Activated naive CD8-positive, alpha-beta T cell (primary cell): ENCODE measurements around the gene AP1M1.

ENCODE experiments used
- H3K27ac Mint-ChIP-seq: one replicate; pipeline ENCODE4 v1.8.0; 2021; ENCODE audit warnings: mixed read lengths
- H3K27me3 Mint-ChIP-seq: one replicate; pipeline ENCODE4 v1.8.0; 2021; ENCODE audit warnings: mixed read lengths
- H3K36me3 Mint-ChIP-seq: one replicate; pipeline ENCODE4 v1.8.0; 2021; ENCODE audit warnings: mixed read lengths
- H3K4me1 Mint-ChIP-seq: one replicate; pipeline ENCODE4 v1.8.0; 2021; ENCODE audit warnings: low read depth, mixed read lengths
- H3K4me3 Mint-ChIP-seq: one replicate; pipeline ENCODE4 v1.8.0; 2021; ENCODE audit warnings: mild to moderate bottlenecking, mixed read lengths
- H3K9me3 Mint-ChIP-seq: one replicate; pipeline ENCODE4 v1.8.0; 2021; ENCODE audit warnings: low read depth, mixed read lengths

Gene AP1M1

DNA sequence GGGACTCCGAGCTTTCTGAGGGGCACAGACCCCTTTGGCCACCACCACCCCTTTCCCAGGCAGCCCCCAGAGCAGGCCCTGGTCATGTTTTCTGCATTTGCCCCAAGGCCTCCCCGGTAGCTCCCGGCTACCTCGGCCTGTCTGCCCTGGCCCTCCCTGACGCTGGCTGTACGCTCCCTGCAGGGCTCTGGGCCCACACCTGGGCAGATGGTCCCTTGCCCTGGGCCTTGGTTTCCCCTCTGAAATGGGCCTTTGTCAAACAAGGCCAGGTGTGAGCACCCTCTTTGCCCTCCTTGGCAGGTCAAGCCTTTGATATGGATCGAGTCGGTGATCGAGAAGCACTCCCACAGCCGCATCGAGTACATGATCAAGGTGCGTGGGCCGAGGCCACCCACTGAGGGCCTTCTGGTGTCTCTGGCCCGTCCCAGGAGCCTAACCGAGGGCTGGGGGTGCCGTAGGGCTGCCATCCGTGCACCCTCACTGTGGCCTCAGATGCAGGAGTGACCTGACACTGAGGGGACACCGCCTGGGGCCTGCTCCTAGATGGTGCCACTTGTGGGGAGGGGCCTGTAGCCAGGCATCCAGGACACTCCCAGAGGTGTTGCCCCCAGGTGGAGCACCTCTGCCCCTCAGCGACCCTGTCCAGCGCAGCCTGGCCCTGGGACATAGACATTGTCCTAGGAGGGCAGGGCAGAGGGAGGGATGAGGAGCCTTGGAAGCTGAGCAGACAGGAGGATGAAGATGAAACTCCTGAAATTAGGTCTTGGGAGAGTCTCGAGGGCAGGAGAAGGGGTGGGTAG, 30.3 kb downstream of the AP1M1 start:
- no peak overlapping the region for H3K27ac Mint-ChIP-seq
- no peaks in the 10 kb centered on the region for H3K27me3 Mint-ChIP-seq
- peaks cover 7% of the 10 kb centered on the region for H3K36me3 Mint-ChIP-seq
- no peak overlapping the region for H3K4me3 Mint-ChIP-seq
- peaks cover 7% of the 10 kb centered on the region for H3K4me1 Mint-ChIP-seq
- no peaks in the 10 kb centered on the region for H3K9me3 Mint-ChIP-seq

DNA sequence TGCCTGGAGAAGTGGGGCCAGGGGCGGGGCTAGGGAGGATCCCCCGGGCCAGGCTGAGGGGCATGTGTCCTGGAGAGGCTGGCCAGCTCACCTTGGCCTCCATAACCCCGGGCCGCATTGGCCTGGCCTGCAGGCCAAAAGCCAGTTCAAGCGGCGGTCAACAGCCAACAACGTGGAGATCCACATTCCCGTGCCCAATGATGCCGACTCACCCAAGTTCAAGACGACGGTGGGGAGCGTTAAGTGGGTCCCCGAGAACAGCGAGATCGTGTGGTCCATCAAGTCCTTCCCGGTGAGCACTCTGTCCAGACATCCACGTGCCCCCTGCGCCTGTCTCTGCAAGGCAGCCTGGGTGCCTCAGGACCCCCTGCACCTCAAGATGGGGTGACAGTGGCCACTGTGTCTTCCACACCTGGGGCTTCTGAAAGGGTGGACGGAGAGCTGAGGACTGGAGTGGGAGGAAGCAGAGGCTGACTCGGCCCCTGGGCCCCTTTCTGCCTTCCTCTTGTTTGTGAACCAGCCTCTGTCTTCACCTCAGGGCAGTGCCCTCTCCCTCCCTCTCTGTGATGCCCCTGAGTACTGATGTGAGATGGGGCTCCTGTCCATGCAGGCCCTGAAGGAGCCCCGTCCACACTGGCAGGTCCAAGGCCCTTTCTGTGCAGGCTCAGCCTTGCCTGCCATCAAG, 31.1 kb downstream of the AP1M1 start:
- Mint-ChIP-seq H3K4me3 (no peak overlapping the region), H3K27ac (no peak overlapping the region), H3K9me3 (no peaks in the 10 kb centered on the region), H3K4me1 (peaks cover 8% of the 10 kb centered on the region), H3K36me3 (peaks cover 4% of the 10 kb centered on the region), H3K27me3 (no peaks in the 10 kb centered on the region)

DNA sequence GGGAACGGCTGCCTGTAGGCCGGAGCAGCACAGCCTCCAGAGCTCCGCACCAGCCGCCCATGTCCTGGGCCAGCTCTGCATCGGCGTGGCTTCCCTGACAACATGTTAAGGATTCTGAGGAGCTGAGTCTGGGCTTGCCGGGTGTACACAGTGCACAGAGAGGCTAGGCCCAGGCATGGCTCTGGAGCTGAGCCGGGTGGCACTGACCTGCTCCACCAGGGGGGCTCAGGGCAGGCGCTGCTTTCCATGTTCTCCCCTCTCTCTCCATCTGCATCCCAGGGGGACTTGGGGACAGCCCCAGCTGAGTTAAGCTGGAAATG, 31.6 kb downstream of the AP1M1 start:
- peaks cover 4% of the 10 kb centered on the region for H3K36me3 Mint-ChIP-seq
- H3K4me1 Mint-ChIP-seq = peaks cover 10% of the 10 kb centered on the region
- H3K27ac Mint-ChIP-seq = no peak overlapping the region
- no peaks in the 10 kb centered on the region for H3K9me3 Mint-ChIP-seq
- no peaks in the 10 kb centered on the region for H3K27me3 Mint-ChIP-seq
- no peak overlapping the region for H3K4me3 Mint-ChIP-seq

DNA sequence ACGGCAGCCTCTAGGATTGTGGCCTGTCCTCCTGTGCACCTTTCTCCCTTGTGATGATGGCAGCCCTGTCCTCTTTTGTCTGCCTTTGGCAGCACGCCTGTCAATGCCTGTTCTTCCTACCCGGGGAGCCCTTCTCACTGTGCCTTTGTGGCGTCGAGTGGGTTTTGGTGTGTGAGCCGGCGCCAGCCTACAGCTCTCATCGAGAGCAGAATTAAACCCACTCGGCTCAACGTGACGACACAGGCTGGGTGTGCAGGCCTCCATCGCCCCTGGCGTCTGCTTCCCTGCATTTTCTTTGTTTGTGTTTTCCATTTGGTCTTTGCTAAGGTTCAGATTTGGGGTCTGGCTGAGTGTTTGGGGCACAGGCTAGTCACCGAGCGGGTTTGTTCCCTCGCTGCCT, 34.4 kb downstream of the AP1M1 start:
- H3K36me3 Mint-ChIP-seq = peaks cover 12% of the 10 kb centered on the region
- no peaks in the 10 kb centered on the region for H3K27me3 Mint-ChIP-seq
- H3K4me3 Mint-ChIP-seq = no peak overlapping the region
- H3K4me1 Mint-ChIP-seq = peaks cover 37% of the 10 kb centered on the region
- H3K27ac Mint-ChIP-seq = peak overlapping the region; percentile 61
- no peaks in the 10 kb centered on the region for H3K9me3 Mint-ChIP-seq

DNA sequence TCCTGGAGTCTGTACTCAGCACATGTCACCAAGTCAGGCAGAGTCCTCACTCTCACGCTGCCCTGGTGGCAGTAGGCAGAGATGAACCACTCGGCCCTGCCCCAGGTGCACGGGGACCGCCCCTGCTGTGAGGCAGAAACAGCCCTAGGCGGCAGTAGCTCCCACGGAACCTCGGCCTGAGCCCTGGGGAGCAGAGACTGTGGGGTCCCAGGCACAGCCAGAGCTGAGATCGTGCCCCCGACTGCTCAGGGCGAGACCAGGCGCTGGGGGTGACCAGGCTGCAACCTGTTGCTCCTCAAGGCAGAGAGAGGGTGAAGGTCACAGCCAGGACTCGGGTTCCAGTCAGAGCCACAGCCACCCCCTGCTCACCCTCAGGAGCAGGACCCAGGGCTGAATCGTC, 34.9 kb downstream of the AP1M1 start:
- Mint-ChIP-seq H3K36me3 (peaks cover 12% of the 10 kb centered on the region), H3K9me3 (no peaks in the 10 kb centered on the region), H3K4me1 (peaks cover 39% of the 10 kb centered on the region), H3K27me3 (no peaks in the 10 kb centered on the region), H3K27ac (peak overlapping the region; percentile 61), H3K4me3 (no peak overlapping the region)

DNA sequence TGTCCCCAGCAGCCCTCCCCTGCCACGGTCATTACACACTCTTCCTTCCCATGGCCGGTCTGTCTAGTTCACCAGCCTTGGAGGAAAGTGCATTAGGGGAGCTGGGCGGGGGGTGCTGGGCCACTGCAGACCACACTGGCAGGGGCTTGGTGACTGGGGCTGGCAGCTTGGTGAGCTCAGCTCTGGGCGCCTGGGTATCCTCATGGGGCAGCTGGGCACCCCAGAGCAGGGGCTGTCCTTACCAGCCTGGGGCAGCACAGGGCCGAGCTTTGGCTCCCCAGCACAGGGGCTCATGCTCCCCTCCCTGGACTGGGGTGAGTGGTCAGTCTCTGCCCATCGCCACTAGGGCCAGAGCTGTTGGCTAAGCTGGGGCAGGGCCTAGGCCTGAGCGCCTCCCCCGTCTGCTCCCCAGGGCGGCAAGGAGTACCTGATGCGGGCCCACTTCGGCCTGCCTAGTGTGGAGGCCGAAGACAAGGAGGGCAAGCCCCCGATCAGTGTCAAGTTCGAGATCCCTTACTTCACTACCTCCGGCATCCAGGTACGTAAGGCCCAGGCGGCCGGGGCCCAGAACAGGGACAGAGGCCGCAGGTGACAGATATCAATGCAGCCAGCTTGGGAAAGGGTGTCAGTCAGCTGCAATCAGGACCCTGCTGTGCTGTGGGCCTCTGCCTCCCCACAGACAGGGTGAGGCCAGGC, 35.5 kb downstream of the AP1M1 start:
- no peaks in the 10 kb centered on the region for H3K9me3 Mint-ChIP-seq
- H3K4me3 Mint-ChIP-seq = no peak overlapping the region
- H3K27me3 Mint-ChIP-seq = no peaks in the 10 kb centered on the region
- H3K36me3 Mint-ChIP-seq = peaks cover 12% of the 10 kb centered on the region
- H3K4me1 Mint-ChIP-seq = peaks cover 44% of the 10 kb centered on the region
- H3K27ac Mint-ChIP-seq = peak overlapping the region; percentile 65

DNA sequence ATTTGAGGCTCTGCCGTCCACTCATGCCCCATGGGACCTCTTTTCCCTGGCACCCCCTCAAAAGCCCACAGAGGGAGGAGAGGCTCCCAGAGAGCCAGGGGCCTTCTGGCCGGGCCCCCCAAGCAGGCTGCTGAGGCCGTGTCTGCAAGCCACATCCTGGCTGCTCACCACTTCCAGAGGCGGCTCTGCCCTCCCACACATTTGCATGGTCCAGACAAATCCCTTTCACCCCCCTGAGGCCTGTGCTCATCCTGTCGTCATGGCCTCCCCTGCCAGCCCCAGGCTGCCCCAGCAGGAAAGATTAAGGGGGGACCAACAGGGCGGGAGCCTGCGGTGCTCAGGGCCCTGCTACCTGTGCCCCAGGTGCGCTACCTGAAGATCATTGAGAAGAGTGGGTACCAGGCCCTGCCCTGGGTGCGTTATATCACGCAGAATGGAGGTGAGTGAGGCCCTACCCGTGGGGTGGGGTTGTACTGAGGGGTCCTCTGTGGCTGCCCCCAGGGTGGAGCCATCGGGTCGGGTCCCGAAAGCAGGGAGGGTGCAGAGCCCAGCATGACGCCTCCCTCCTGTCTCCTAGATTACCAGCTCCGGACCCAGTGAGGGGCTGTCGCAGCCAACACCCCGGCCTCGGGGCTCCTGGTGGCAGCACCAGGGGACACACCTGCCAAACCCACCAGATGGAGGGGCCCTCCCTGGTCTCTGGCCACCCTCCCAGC, 36.3 kb downstream of the AP1M1 start:
- Mint-ChIP-seq H3K36me3 (peaks cover 12% of the 10 kb centered on the region), H3K9me3 (no peaks in the 10 kb centered on the region), H3K27ac (peak overlapping the region; percentile 76), H3K4me1 (peaks cover 51% of the 10 kb centered on the region), H3K27me3 (no peaks in the 10 kb centered on the region), H3K4me3 (no peak overlapping the region)

DNA sequence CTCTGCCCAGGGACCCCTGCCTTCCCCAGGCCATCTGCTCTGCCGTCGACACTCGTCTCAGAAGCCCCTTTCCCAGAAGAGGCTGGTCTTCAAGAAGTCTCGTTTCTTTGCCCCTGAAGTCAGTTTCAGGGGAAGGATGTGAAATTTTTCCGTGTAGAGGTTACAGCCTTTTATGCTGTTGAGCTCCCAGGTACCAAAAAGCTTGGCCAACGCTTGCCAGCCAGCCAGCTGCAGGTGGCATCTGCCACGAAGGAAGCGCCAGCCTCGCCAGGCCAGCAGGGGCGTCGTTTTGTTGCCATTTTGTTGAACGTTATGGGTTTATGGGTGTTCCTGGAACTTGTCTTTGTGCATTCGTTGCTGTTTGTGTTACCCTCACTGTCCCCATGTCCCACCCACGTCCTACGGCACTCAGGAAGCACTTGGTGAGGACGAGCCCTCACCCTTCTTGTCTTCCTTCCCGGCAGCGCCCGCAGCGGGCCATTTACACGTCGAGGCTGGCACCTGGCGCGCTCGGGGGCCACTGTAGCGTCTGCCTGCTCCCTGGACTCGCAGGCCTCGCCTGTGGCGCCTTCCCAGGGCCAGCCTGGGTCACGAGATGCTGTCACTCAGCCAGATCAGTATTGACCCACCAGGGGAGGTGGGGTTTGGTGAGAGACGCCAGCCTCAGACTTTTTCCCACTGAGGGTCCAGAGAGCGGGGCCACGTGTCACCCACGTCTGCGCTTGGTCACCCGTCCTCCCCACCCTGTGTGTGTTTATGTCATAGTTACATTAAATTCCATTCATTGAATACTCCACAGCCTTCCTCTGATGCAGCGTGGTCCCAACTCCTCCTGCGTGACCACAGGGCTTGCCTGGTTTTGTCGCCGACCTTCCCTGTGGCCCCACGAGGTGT, 37.1 kb downstream of the AP1M1 start:
- H3K36me3 Mint-ChIP-seq = peaks cover 9% of the 10 kb centered on the region
- H3K27me3 Mint-ChIP-seq = no peaks in the 10 kb centered on the region
- peaks cover 58% of the 10 kb centered on the region for H3K4me1 Mint-ChIP-seq
- H3K9me3 Mint-ChIP-seq = no peaks in the 10 kb centered on the region
- H3K4me3 Mint-ChIP-seq = no peak overlapping the region
- H3K27ac Mint-ChIP-seq = no peak overlapping the region

DNA sequence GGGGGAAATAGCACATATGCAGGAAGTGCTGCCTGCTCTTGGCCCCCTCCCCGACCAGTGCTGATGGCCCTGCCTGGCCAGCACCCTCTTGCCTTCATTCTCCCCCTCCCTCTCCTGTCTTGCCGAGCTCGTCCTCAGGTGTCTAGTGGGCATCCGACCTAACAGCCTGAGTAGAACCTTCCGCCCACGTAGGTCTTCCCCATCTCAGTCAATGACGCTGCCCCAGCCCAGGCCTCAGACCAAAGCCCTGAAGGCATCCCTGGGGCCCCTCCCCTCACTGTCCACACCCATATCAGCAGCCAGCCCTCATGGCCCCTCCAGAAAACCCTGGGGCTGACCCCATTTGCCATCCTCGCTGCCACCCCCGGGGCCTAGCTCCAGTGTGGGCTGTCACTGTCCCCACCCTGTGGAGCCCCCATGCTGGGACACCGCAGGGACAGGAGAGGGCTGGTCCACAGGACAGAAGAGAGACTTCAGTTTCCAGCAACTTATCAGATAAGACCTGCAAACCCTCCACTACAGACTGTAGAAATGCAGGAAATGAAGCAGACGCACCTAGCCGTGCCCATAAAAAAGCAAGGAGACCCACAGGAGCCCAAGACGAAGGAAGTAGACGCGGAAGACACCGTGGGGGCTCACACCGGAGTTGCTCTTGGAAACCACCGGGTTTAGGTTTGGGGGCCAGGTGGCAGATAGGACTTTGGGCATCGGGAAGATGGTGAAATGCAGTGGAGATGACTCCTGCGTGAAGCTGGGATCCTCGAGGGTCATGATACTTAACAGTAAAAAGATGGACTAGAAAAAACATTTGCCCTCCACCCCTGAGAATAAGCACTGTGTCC, 38.3 kb downstream of the AP1M1 start:
- Mint-ChIP-seq H3K4me3 (peak overlapping the region; percentile 24), H3K27me3 (no peaks in the 10 kb centered on the region), H3K36me3 (peaks cover 8% of the 10 kb centered on the region), H3K27ac (peak overlapping the region; percentile 88), H3K9me3 (no peaks in the 10 kb centered on the region), H3K4me1 (peaks cover 65% of the 10 kb centered on the region)

DNA sequence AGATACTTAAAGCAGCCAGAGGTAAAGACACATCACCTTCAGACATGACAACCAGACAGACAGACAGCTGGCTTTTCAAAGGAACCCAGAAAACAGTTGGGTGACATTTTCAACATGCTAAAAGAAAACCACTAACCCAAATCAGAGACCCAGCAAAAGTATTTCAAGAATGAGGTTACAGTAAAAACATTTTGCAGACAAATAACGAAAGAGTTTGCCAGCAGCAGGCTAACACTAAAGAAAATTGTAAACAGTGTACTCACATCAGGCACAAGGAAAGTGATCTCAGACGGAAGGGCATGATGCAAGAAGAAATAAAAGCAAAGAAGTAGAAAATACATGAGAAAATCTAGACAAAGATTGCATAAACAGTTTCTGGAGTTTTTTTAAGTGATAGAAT, 46.4 kb downstream of the AP1M1 start:
- Mint-ChIP-seq H3K9me3 (peaks cover 5% of the 10 kb centered on the region), H3K27ac (peak overlapping the region; percentile 64), H3K4me3 (peak overlapping the region; percentile 76), H3K27me3 (no peaks in the 10 kb centered on the region), H3K36me3 (peaks cover 4% of the 10 kb centered on the region), H3K4me1 (peaks cover 52% of the 10 kb centered on the region)

DNA sequence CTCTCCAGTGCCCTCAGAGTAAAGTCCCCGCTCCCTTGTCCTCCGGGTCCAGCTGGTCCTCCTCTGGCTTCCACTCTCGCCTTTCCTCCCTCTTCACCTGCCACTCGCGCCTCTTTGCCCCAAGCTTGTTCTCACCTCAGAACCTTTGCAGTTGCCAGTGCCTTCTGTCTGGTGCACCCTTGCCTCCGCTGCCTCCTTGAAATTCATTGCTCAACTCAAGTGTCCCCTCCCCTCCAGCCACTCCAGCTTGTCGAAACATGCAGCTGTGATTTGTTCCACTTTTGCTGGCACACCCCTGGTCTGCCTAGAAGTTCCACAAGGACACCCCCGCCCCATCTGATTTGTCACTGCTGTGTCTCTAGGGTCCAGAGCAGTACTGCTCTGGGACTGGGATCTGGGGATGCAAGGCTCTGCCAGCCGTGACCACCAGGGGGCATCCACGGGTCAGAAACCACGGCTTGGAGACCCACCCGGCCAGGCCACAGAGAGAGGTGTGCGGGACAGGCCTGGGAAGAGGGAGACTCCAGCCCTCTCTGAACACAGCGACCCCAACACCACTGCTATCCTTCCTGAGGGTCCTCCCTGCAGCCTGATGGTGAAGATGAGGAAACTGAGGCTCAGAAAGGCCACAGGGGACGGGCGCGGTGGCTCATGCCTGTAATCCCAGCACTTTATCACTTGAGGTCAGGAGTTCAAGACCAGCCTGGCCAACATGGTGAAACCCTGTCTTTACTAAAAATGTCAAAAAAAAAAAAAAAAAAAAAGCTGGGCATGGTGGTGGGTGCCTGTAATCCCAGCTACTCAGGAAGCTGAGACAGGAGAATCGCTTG, 49.9 kb downstream of the AP1M1 start:
- Mint-ChIP-seq H3K27me3 (no peaks in the 10 kb centered on the region), H3K27ac (peak overlapping the region; percentile 73), H3K4me3 (peak overlapping the region; percentile 49), H3K9me3 (peaks cover 5% of the 10 kb centered on the region), H3K4me1 (peaks cover 33% of the 10 kb centered on the region), H3K36me3 (peaks cover 4% of the 10 kb centered on the region)

DNA sequence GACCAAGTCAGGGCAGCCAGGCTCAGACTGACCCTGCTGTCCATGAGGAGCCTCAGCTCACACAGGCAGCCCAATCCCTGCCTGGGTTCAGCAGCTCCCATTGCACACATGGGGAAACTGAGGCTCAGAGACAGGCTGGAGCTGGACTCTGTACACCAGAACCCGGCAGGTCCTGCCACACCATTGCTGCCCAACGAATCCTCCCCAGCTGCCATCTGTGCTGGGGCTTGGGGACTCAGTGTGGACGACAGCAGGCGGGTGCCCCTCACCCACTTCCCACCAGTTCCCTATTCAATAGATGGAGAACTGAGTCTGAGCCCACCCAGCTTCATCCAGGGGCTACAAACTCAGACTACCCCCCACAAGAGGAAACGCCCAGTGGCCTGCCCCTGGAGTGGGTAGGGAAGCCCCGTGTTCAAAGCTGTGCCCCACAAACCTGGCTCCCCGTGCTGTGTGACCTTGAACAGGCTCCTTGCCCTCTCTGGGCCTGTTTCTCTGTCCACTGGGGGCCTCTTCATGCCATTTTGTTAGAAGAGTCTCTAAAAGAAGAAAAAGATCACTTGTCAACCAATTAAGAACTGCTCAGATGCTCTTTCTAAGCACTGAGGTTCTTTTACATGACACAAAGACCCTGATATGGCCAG, 50.8 kb downstream of the AP1M1 start:
- H3K9me3 Mint-ChIP-seq = peaks cover 5% of the 10 kb centered on the region
- peaks cover 28% of the 10 kb centered on the region for H3K4me1 Mint-ChIP-seq
- no peak overlapping the region for H3K4me3 Mint-ChIP-seq
- no peak overlapping the region for H3K27ac Mint-ChIP-seq
- no peaks in the 10 kb centered on the region for H3K27me3 Mint-ChIP-seq
- peaks cover 4% of the 10 kb centered on the region for H3K36me3 Mint-ChIP-seq
